Renal cortical epithelial cell (primary cell): ENCODE results near the gene TCF12. TPM values are rescaled to one million over a fixed set of nuclear protein-coding genes. Genes with fewer than 3 reads are reported as not detected.
"Not testable (repeated sequence)": the region's sequence is repeated elsewhere in the genome, so short reads cannot be mapped to it uniquely, and the experiment has no call there.

Source experiments
- DNase-seq: peaks from one replicate; pipeline ENCODE4 v3.0.0-alpha.2; 2011; ENCODE audit warnings: low read depth
- total RNA-seq: library from RNA; depleted of rRNA; stranded (reverse); fragments of >200 nt; gene quantifications from 2 replicates; pipeline ENCODE4 v1.2.3, GENCODE V29; 2014

The TCF12 gene
- total RNA-seq, 1 donor from 2014 or later, result 87.6 TPM

- no peak for DNase-seq
Measured at GRCh38 chr15:56946150-56946549, 27.7 kb downstream of the TCF12 start.

GRCh38 chr15:56948000-56948763 lies 29.7 kb downstream of the TCF12 start:
- peak; percentile 41 for DNase-seq

- DNase-seq, result no peak
Measured at GRCh38 chr15:56948764-56949101, 30.3 kb downstream of the TCF12 start.

- no peak for DNase-seq
Measured at GRCh38 chr15:56950979-56951378, 32.5 kb downstream of the TCF12 start.

GRCh38 chr15:56953790-56954189 lies 35.3 kb downstream of the TCF12 start:
- no peak for DNase-seq

- DNase-seq, result not testable (repeated sequence)
Measured at GRCh38 chr15:56955011-56955410, 36.6 kb downstream of the TCF12 start.

GRCh38 chr15:56956538-56956937 lies 38.1 kb downstream of the TCF12 start:
- DNase-seq, result no peak

- DNase-seq, result peak; percentile 91
Measured at GRCh38 chr15:56957812-56958406, 39.5 kb downstream of the TCF12 start.

GRCh38 chr15:56959318-56959648 lies 40.8 kb downstream of the TCF12 start:
- peak; percentile 41 for DNase-seq

- no peak for DNase-seq
Measured at GRCh38 chr15:56960116-56960515, 41.7 kb downstream of the TCF12 start.

- DNase-seq, result no peak
Measured at GRCh38 chr15:56963126-56963525, 44.7 kb downstream of the TCF12 start.

- DNase-seq, result no peak
Measured at GRCh38 chr15:56963710-56964109, 45.3 kb downstream of the TCF12 start.

GRCh38 chr15:56964182-56964581 lies 45.7 kb downstream of the TCF12 start:
- peak; percentile 39 for DNase-seq

GRCh38 chr15:56965231-56966013 lies 47.0 kb downstream of the TCF12 start:
- DNase-seq, result peak; percentile 85

GRCh38 chr15:56967336-56967735 lies 48.9 kb downstream of the TCF12 start:
- no peak for DNase-seq

- no peak for DNase-seq
Measured at GRCh38 chr15:56968256-56968655, 49.8 kb downstream of the TCF12 start.

- DNase-seq, result no peak
Measured at GRCh38 chr15:56968821-56969220, 50.4 kb downstream of the TCF12 start.

- no peak for DNase-seq
Measured at GRCh38 chr15:56969265-56969895, 50.9 kb downstream of the TCF12 start.

- no peak for DNase-seq
Measured at GRCh38 chr15:56971571-56971970, 53.1 kb downstream of the TCF12 start.

- DNase-seq, result no peak
Measured at GRCh38 chr15:56972016-56972415, 53.6 kb downstream of the TCF12 start.

- DNase-seq, result no peak
Measured at GRCh38 chr15:56972426-56972825, 54.0 kb downstream of the TCF12 start.

GRCh38 chr15:56973463-56973862 lies 55.0 kb downstream of the TCF12 start:
- DNase-seq, result peak; percentile 58

GRCh38 chr15:56977232-56977631 lies 58.8 kb downstream of the TCF12 start:
- DNase-seq, result no peak
